GM21390 (cell line): ENCODE data around the gene RANBP1.
"Not testable (repeated sequence)": the region's sequence is repeated elsewhere in the genome, so short reads cannot be mapped to it uniquely, and the experiment has no call there.

Experiments
- ATAC-seq: cut with Tn5 transposase; IDR thresholded peaks from one replicate; pipeline ENCODE4 v1.9.1; 2021; ENCODE audit not compliant: unreplicated experiment

Gene RANBP1

GRCh38 chr22:20115691-20116375 lies at the start of gene RANBP1:
TSS of gene RANBP1 (plus strand) at chr22:20116104. CDS start at chr22:20116185, 81 bp downstream.
- ATAC-seq: no peak

- ATAC-seq: no peak
These were observed 49.1 kb upstream of the RANBP1 start for GRCh38 chr22:20066617-20067383.

GRCh38 chr22:20067384-20067682 lies 48.6 kb upstream of the RANBP1 start:
- not testable (repeated sequence) for ATAC-seq

- ATAC-seq: no peak
These were observed 47.3 kb upstream of the RANBP1 start for GRCh38 chr22:20068640-20069039.

DNA sequence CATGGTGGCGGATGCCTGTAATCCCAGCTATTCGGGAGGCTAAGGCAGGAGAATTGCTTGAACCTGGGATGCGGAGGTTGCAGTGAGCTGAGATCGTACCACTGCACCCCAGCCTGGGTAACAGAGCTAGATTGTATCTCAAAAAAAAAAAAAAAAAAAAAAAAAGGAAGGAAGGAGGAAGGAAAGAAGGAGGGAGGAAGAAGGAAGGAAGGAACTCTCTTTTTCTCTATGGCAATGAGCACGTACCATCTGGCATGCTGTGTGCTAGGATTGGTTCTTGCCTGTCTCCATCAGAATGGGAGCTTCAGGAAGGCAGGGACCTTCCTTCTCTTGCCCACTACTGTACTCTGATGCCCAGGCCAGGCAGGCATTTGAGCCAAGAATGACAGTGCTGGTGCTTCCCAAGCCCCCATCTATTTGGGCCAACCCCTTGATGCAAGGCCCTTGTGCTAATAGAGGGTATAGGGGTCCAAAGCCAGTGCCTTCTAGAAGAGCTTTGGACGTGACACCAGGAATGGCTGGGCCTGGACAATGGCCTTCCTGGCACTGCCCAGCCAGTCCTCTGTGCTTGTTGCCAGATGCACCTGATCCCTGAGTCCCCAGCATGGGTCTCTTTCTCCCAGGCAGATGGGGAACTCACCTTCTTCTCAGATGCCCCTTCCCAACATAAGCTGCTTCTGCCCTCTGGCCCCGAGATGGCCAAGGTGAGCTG lies 46.4 kb upstream of the RANBP1 start:
- ATAC-seq: no peak

DNA sequence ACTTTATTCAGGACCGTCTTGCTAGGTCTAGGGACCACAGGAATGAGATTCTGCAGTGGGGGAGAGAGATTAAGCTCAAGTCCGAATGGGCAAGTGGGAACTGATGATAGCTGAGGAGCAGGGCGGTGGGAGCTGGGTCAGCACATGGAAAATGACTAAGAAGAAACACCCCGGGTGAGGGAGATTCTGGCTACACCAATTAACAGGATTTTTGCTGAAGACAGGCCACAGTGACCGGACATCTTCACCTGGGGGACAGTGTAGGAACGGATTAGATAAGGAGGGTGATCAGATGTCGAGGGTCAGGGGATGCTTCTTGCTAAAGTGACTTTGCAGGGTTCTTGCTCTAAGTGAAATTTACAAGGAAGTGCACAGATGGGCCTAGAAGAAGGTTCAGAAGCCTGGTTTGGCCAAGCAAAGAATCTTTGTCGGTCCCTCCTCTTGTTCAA lies 44.4 kb upstream of the RANBP1 start:
- no peak for ATAC-seq

- ATAC-seq: no peak
These were observed 39.2 kb upstream of the RANBP1 start for GRCh38 chr22:20076627-20077172.

DNA sequence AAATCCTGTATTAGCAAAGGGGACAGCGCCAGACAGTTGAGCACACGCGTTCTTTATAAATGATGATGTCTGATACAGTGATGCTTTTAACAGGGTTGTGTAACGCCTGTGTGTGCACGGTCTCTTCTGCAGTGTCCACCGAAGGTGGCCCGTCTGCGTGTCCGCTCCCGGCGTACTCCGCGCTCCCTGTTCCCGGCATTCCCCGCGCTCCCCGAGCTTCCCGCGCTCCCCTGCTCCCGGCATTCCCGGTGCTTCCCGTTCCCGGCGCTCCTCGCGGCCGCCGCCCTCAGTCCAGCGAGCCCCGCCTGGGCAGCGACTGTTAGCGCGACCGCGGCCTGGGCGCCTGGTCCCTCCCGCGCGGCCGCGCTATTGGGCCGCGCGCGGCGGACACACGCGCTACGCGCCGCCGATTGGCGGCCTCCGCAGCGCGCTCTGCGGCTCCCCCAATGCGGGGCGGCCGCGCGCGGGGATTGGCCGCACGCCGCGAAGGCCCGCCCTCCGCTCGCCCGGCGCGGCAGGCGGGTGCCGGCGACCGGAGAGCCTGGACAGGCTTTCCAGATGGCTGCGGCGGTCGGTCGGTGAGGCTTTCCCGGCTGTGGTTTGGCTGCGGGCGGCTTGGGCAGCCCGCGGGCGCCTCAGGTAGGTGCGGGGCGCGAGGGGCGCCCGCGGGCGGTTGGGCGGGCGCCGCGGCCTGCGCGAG lies 36.0 kb upstream of the RANBP1 start, which contains the start of gene DGCR8:
DGCR8 (plus strand) TSS at position 497 of the 700 bp plus-strand sequence. CDS start 5,723 bp downstream, outside the sequence.
- peak; percentile 72 for ATAC-seq

GRCh38 chr22:20080445-20080775 lies 35.5 kb upstream of the RANBP1 start:
- ATAC-seq: peak; percentile 62

DNA sequence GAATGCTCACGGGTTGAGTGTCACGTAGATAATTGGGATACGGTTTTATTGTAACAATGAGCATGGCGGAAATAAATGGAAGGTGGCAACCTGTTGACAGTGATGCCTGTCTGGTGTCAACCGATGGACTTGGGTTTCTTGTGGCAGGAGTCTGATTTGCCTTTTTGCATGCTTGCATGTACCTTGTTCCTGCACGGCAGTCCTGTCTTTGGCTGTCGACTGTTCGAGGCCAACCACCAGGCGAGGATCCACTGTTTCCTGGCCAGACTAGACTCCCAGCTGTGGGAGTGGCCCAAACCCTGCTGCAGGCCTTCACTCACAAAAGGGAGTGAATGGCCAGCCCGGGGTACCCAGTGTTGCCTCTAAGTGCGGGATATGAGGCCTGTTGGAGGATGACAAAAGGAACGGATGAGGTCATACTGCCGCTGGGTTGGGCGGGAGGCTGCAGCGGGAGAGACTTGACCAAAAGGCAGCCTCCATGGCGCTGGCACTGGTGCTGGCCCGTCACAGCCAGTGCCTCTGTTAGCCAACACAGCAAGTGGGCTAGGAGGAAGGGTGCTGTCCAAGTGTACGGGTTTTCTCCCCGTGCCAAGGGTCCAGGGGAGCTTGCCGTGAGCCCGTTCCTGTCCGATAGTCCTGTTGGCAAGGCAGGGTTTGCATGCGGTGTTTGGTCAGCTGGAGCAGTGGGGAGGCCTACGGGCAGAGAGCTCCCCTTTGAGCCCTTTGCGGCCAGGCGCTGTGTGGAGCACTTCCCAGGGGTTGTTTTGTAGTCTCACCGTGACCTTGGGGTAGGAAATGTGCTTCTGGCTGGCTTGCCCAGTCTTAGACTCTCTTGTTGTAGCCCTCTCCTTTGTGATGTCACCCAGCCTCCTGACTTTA lies 34.9 kb upstream of the RANBP1 start:
- no peak for ATAC-seq

DNA sequence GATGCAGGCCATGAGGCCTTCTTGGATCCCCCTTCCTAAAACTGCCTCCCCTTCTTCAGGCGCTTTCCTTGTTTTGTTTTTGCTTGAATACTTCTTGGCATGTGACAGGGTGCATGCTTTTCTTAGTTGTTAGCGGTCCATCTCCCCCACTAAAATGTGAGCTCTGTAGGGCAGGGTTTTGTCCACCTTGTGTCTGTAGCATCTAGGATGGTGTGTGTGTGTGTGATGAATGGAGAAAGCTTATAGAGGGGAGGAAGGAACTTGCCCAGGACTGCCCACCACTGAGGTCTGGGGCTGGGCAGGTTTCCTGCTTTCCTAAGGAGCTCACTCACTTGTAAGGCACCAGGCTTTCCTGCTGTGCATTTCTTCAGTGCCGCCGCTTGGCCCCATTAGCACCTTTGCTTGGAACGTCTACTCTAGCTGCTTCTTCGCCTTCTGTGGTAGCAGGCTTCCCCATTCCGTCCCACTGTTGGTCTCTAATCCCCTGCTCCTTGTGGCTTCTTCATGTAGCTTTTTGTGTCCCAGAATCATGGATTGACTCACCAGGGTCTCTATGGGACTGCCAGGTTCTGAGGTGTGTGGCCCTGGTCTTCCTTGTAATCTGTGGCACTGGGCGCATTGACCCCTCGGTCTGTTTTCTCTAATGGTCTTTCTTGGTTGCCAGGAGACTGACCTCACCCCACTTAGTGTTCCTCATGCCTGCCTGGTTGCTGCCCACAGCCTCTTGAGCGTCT lies 32.6 kb upstream of the RANBP1 start:
- ATAC-seq: no peak

- ATAC-seq: no peak
These were observed 31.9 kb upstream of the RANBP1 start for GRCh38 chr22:20083891-20084546.

DNA sequence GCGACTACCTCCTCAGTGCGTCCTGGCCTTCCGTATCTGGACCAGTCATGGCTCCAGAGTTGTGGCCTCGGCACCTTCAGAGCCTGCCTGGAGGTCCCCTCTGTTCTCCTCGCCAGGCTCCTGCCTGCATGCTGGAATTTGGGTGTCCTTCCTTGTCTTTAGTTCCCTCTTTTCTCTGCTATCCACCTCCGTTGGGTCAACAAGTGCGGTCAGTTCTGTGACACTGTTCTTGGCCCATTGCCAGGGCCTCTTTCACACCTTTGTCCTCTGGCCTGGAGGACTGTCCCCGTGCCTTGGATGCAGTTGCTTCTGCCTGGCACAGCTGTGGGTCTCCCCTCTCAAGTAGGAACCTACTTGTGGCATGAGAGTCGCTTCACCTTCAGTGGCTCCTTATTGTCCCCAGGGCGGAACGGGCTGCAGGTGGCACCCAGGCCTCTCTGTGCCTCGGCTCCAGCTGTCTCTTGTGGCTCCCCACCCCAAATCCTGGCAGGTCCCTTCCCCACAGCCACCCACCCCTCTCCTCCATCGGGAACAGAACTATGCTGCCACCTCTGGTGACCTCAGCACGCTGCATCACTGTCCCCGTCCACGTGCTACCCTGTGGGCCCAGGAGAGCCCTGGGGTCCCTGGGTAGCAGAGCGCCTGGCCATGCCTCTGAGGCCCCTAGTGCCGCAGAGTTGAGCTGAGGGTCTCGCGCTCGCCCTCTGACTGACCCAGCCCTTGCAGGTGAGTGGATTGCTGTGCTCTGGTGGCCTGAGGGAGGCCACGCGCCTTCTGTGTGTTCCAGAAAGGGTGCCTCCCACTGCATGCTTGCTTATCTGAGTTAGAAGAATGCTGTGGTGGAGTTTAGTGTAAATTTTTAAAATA lies 31.1 kb upstream of the RANBP1 start:
- ATAC-seq: no peak

DNA sequence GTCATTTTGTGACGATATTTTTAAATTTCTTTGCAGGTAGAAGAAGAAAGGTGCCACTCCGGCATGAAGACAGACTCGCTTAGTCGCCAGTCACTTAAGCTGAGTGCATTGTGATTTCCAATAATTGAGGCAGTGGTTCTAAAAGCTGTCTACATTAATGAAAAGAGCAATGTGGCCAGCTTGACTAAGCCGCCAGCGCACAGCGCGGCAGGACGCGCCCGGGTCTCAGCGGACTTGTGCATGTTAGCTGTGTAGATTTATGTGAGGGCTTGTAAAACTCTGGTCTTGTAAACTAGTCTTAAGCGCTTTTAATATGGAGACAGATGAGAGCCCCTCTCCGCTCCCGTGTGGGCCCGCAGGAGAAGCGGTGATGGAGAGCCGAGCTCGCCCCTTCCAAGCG lies 30.3 kb upstream of the RANBP1 start:
- ATAC-seq: no peak

DNA sequence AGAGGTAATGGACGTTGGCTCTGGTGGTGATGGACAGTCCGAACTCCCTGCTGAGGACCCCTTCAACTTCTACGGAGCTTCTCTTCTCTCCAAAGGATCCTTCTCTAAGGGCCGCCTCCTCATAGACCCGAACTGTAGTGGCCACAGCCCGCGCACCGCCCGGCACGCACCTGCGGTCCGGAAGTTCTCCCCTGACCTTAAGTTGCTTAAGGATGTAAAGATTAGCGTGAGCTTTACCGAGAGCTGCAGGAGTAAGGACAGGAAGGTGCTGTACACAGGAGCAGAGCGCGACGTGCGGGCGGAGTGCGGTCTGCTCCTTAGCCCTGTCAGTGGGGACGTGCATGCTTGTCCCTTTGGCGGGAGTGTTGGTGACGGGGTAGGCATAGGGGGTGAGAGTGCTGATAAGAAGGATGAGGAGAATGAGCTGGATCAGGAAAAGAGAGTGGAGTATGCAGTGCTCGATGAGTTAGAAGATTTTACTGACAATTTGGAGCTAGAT lies 29.8 kb upstream of the RANBP1 start:
- no peak for ATAC-seq

GRCh38 chr22:20086763-20087162 lies 29.1 kb upstream of the RANBP1 start:
- ATAC-seq: no peak

DNA sequence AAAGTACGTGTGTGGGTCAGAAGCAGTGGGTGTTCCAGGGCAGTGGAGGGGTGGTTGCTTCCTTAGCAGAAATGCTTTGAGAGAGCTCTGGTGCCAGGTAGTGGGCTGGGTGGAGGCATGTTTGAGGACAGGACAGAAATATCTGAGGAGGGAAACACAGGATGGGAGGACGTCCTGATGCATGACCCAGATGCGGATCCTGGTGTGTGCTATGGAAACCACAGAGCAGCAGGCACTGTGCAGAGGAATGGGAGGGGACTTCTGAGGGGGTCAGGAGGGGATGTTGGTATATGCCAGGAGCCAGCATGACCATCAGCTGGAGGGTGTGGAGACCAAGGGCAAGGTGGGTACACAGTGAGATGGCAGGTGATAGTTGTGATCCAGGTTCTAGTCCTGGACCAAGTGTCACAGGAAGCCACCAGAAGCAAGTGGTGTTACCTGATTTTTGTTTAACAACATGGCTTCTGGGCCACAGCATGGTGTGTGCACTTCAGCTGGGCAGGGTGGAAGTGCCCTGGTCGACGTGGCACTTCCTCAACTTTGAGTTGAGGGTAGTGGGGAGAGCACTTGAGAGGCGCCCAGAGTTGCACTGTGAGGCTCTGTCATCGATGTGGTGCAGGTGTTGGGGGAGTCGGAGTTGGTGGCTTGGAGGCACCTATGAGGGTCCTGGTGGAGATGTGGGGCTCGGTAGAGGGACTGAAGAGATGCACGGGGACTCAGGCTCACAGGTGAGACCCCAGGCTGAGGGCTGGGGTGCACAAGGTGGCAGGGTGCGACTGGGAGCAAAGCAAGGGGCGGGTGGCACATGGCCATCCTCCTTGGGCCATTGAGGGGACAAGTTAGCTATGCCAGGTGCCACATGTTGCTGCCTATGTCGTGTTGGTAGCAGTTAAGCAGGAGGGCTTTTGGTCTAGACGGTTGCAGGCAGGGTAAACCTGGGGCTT lies 28.3 kb upstream of the RANBP1 start:
- ATAC-seq: no peak
